Measurements from ENCODE around the gene SOWAHC. TPM values are rescaled to one million over a fixed set of nuclear protein-coding genes. Genes with fewer than 3 reads are reported as not detected.

The SOWAHC gene
- total RNA-seq, 2 experiments from 2014 or later, result 0.29 TPM

DNA sequence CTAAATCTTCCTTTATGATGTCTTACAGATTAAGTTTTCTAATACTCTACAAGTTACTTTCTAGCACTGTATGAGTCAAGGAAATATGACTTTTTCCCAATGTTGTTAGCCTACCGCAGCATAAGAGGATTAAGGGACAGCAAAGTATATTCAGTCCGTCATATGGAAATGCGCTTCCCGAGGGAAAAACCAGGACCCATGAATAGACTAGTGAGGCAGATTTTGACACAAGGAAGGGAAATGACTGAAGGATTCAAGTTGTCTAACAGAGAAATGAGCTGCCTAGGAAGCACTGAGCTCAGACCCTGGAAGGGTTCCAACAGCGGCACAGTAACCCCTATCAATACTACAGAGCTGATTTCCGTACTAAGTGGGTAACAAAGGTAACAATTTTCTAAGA is 12.4 kb upstream of the SOWAHC start:
- DNase-seq (no peak), ATAC-seq (no peak)
- POLR2A ChIA-PET, result no interaction called here
- no peak overlapping the region for H3K4me3 Mint-ChIP-seq
- no peaks in the 10 kb centered on the region for H3K9me3 Mint-ChIP-seq
- TF ChIP-seq, protein P1, sequence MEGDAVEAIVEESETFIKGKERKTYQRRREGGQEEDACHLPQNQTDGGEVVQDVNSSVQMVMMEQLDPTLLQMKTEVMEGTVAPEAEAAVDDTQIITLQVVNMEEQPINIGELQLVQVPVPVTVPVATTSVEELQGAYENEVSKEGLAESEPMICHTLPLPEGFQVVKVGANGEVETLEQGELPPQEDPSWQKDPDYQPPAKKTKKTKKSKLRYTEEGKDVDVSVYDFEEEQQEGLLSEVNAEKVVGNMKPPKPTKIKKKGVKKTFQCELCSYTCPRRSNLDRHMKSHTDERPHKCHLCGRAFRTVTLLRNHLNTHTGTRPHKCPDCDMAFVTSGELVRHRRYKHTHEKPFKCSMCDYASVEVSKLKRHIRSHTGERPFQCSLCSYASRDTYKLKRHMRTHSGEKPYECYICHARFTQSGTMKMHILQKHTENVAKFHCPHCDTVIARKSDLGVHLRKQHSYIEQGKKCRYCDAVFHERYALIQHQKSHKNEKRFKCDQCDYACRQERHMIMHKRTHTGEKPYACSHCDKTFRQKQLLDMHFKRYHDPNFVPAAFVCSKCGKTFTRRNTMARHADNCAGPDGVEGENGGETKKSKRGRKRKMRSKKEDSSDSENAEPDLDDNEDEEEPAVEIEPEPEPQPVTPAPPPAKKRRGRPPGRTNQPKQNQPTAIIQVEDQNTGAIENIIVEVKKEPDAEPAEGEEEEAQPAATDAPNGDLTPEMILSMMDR (IDR thresholded peaks at IDR 0.05), result no peak
- H3K27me3 Mint-ChIP-seq, result peaks cover 25% of the 10 kb centered on the region
- intact Hi-C loops (cut with micrococcal nuclease), result no loop called here
- no peak overlapping the region for H3K27ac Mint-ChIP-seq
- CTCF ChIA-PET, result interaction anchor here (1.3 kb wide), 1 partner anchor 11 kb away, joined by 4 read pairs; no protein-coding TSS in a partner anchor
- H3K4me1 Mint-ChIP-seq (ENCODE audit: low read depth), result no peaks in the 10 kb centered on the region
- no peaks in the 10 kb centered on the region for H3K36me3 Mint-ChIP-seq (ENCODE audit: low read depth)

DNA sequence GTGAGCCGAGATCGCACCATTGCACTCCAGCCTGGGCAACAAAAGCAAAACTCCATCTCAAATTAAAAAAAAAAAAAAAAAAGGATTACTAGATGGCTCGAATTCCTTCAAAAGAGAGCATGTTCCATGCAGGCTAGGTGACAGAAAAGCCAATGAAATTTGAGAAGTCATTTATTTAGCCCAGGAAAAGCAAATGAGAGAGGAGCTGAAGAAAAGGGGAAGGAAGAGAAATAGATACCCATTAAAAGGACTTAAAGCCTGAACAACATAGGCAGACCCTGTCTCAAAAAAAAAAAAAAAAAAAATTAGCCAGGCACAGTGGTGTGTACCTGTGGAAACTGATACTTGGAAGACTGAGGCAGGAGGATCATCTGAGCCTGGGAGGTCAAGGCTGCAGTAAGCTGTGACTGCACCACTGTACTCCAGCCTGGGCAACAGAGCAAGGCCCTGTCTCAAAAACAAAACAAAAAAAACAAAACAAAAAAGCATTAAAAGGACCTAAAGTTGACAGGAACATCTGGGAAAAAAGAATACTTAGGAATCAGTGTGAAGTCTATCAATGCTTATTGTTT is 11.5 kb upstream of the SOWAHC start:
- Mint-ChIP-seq H3K4me3 (no peak overlapping the region), H3K27ac (no peak overlapping the region), H3K27me3 (peaks cover 27% of the 10 kb centered on the region), H3K4me1 (ENCODE audit: low read depth) (no peaks in the 10 kb centered on the region), H3K9me3 (no peaks in the 10 kb centered on the region), H3K36me3 (ENCODE audit: low read depth) (no peaks in the 10 kb centered on the region)
- ATAC-seq (no peak), DNase-seq (no peak)
- intact Hi-C loops (cut with micrococcal nuclease), result no loop called here
- ChIA-PET POLR2A (no interaction called here), CTCF (interaction anchor here (0.6 kb wide), 1 partner anchor 17 kb away, joined by 3 read pairs; no protein-coding TSS in a partner anchor)
- TF ChIP-seq, protein P1 (IDR thresholded peaks at IDR 0.05), result no peak

DNA sequence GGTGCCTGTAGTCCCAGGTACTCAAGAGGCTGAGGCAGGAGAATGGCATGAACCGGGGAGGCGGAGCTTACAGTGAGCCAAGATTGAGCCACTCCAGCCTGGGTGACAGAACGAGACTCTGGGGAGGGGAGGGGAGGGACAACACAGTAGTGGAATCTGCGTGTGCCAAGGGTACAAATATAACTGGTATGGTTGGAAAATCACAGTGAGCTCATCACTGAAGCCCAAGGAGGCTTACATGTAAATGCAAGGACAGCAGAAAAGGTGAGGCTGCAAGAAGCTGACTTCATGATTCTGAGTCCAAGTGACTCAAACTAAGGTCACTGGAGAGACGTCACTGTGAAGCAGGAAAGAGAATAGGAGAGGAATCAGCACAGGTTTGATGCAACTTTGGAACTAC is 9.6 kb upstream of the SOWAHC start:
- CTCF ChIA-PET, result no interaction called here
- no peak for DNase-seq
- H3K27me3 Mint-ChIP-seq, result peaks cover 36% of the 10 kb centered on the region

GRCh38 chr2:109607766-109608165 is 6.4 kb upstream of the SOWAHC start:
- POLR2A ChIA-PET, result no interaction called here
- TF ChIP-seq, protein P1 (IDR thresholded peaks at IDR 0.05), result no peak
- no peaks in the 10 kb centered on the region for H3K36me3 Mint-ChIP-seq (ENCODE audit: low read depth)
- no peak for ATAC-seq
- H3K4me1 Mint-ChIP-seq (ENCODE audit: low read depth), result peaks cover 6% of the 10 kb centered on the region
- no peak for DNase-seq
- H3K4me3 Mint-ChIP-seq, result no peak overlapping the region
- peaks cover 4% of the 10 kb centered on the region for H3K9me3 Mint-ChIP-seq
- intact Hi-C loops (cut with micrococcal nuclease), result no loop called here
- CTCF ChIA-PET, result interaction anchor here (1.0 to 1.5 kb wide), 2 partner anchors 61 to 98 kb away, joined by 3 to 4 read pairs; no protein-coding TSS in a partner anchor
- H3K27me3 Mint-ChIP-seq, result peaks cover 48% of the 10 kb centered on the region
- no peak overlapping the region for H3K27ac Mint-ChIP-seq

More for the DNA sequence above, 9.6 kb upstream of the SOWAHC start:
- no peak for ATAC-seq
- peaks cover 5% of the 10 kb centered on the region for H3K4me1 Mint-ChIP-seq (ENCODE audit: low read depth)
- no peaks in the 10 kb centered on the region for H3K36me3 Mint-ChIP-seq (ENCODE audit: low read depth)
- intact Hi-C loops (cut with micrococcal nuclease), result no loop called here
- peaks cover 1% of the 10 kb centered on the region for H3K9me3 Mint-ChIP-seq
- TF ChIP-seq, protein P1 (IDR thresholded peaks at IDR 0.05), result no peak
- no peak overlapping the region for H3K4me3 Mint-ChIP-seq
- H3K27ac Mint-ChIP-seq, result no peak overlapping the region
- POLR2A ChIA-PET, result no interaction called here

GRCh38 chr2:109609352-109610024 is 4.7 kb upstream of the SOWAHC start:
- H3K27ac Mint-ChIP-seq, result no peak overlapping the region
- ChIA-PET POLR2A (no interaction called here), CTCF (interaction anchor here (1.9 kb wide), 1 partner anchor 64 kb away, joined by 6 read pairs; no protein-coding TSS in a partner anchor)
- peaks cover 14% of the 10 kb centered on the region for H3K4me1 Mint-ChIP-seq (ENCODE audit: low read depth)
- H3K27me3 Mint-ChIP-seq, result peaks cover 53% of the 10 kb centered on the region
- intact Hi-C loops (cut with micrococcal nuclease), result no loop called here
- peaks cover 6% of the 10 kb centered on the region for H3K9me3 Mint-ChIP-seq
- ATAC-seq (no peak), DNase-seq (no peak)
- no peak overlapping the region for H3K4me3 Mint-ChIP-seq
- TF ChIP-seq, protein P1 (IDR thresholded peaks at IDR 0.05), result no peak
- H3K36me3 Mint-ChIP-seq (ENCODE audit: low read depth), result peaks cover 2% of the 10 kb centered on the region
